ENCODE results near the gene NFIA.

The NFIA gene

GRCh38 chr1:61498342-61498741, 416.0 kb downstream of the NFIA start:
- TF ChIP-seq CTCF (IDR thresholded peaks at IDR 0.05; ENCODE audit: unreplicated experiment in 3 of 3), result no peak
- peaks cover 27% of the 10 kb centered on the region for H3K4me1 Mint-ChIP-seq
- H3K36me3 Mint-ChIP-seq (ENCODE audit: low read depth), result no peaks in the 10 kb centered on the region
- H3K27ac Mint-ChIP-seq, result no peak overlapping the region
- no peak overlapping the region for H3K4me3 Mint-ChIP-seq
- H3K27me3 Mint-ChIP-seq (ENCODE audit: low read depth), result no peaks in the 10 kb centered on the region
- no peaks in the 10 kb centered on the region for H3K9me3 Mint-ChIP-seq

- TF ChIP-seq CTCF (IDR thresholded peaks at IDR 0.05; ENCODE audit: unreplicated experiment in 3 of 3), result no peak
- Mint-ChIP-seq H3K4me1 (peaks cover 25% of the 10 kb centered on the region), H3K9me3 (no peaks in the 10 kb centered on the region), H3K4me3 (no peak overlapping the region), H3K27ac (peak overlapping the region in 2 of 3 experiments; percentile 71 to 88), H3K27me3 (ENCODE audit: low read depth) (no peaks in the 10 kb centered on the region), H3K36me3 (ENCODE audit: low read depth) (no peaks in the 10 kb centered on the region)
Observed at GRCh38 chr1:61501971-61502916, 419.9 kb downstream of the NFIA start.

GRCh38 chr1:61504305-61504704, 421.9 kb downstream of the NFIA start:
- Mint-ChIP-seq H3K4me1 (peaks cover 19% of the 10 kb centered on the region), H3K4me3 (no peak overlapping the region), H3K27me3 (ENCODE audit: low read depth) (peaks cover 4% of the 10 kb centered on the region), H3K27ac (no peak overlapping the region), H3K9me3 (no peaks in the 10 kb centered on the region), H3K36me3 (ENCODE audit: low read depth) (no peaks in the 10 kb centered on the region)
- no peak for TF ChIP-seq CTCF (IDR thresholded peaks at IDR 0.05; ENCODE audit: unreplicated experiment in 3 of 3)

GRCh38 chr1:61504852-61505390, 422.6 kb downstream of the NFIA start:
- Mint-ChIP-seq H3K27ac (peak overlapping the region in 1 of 3 experiments; percentile 6), H3K4me1 (peaks cover 19% of the 10 kb centered on the region), H3K4me3 (no peak overlapping the region), H3K9me3 (no peaks in the 10 kb centered on the region), H3K27me3 (ENCODE audit: low read depth) (peaks cover 4% of the 10 kb centered on the region), H3K36me3 (ENCODE audit: low read depth) (no peaks in the 10 kb centered on the region)
- TF ChIP-seq CTCF (IDR thresholded peaks at IDR 0.05; ENCODE audit: unreplicated experiment in 3 of 3), result no peak

- no peak overlapping the region for H3K4me3 Mint-ChIP-seq
- no peaks in the 10 kb centered on the region for H3K36me3 Mint-ChIP-seq (ENCODE audit: low read depth)
- H3K9me3 Mint-ChIP-seq, result no peaks in the 10 kb centered on the region
- no peak overlapping the region for H3K27ac Mint-ChIP-seq
- peaks cover 19% of the 10 kb centered on the region for H3K4me1 Mint-ChIP-seq
- peaks cover 4% of the 10 kb centered on the region for H3K27me3 Mint-ChIP-seq (ENCODE audit: low read depth)
- TF ChIP-seq CTCF (IDR thresholded peaks at IDR 0.05; ENCODE audit: unreplicated experiment in 3 of 3), result no peak
Observed at GRCh38 chr1:61506236-61506635, 423.9 kb downstream of the NFIA start.

Data from nephron (organoid).